GM12864 (cell line): ENCODE measurements around the gene SLC13A3.

Source experiments
- DNase-seq: peaks from one replicate; pipeline ENCODE4 v3.0.0-alpha.2; 2011; ENCODE audit warnings: low read depth
- H3K4me3 ChIP-seq: 2 replicates; pipeline ENCODE4 v1.5.1; 2011; ENCODE audit warnings: mild to moderate bottlenecking, low read depth, low read length, control low read depth
- CTCF ChIP-seq: IDR thresholded peaks from 2 replicates; pipeline ENCODE4 v1.5.1; 2011; ENCODE audit warnings: low read depth, mild to moderate bottlenecking, moderate library complexity, low read length, control low read depth, inconsistent platforms; ENCODE audit errors: missing control alignments

SLC13A3 gene

GRCh38 chr20:46666306-46666705 is 15.0 kb upstream of the SLC13A3 start:
- no peak for TF ChIP-seq CTCF
- no peak for DNase-seq
- no peak overlapping the region for H3K4me3 ChIP-seq

DNA sequence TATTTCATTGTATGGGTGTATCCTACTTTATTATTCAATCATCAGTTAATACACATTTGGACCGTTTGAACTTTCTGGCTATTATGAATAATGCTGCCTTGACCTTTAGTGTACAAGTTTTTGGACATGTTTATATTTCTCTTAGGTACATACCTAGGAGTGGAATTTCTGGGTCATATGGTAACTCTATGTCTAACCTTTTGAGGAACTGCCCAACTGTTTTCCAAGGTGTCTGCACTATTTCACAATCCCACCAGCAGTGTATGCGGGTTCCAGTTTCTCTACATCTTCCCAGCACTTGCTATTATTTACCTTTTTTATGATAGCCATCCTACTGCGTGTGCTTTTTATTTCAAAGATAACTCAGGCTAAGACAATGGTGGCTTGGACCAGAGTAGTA is 14.3 kb upstream of the SLC13A3 start:
- DNase-seq: no peak
- no peak for TF ChIP-seq CTCF
- H3K4me3 ChIP-seq: no peak overlapping the region

- no peak for DNase-seq
- no peak for TF ChIP-seq CTCF
- H3K4me3 ChIP-seq: no peak overlapping the region
Measured at GRCh38 chr20:46663531-46663930, 12.3 kb upstream of the SLC13A3 start.

GRCh38 chr20:46661659-46662058 is 10.4 kb upstream of the SLC13A3 start:
- DNase-seq: no peak
- no peak overlapping the region for H3K4me3 ChIP-seq
- no peak for TF ChIP-seq CTCF

DNA sequence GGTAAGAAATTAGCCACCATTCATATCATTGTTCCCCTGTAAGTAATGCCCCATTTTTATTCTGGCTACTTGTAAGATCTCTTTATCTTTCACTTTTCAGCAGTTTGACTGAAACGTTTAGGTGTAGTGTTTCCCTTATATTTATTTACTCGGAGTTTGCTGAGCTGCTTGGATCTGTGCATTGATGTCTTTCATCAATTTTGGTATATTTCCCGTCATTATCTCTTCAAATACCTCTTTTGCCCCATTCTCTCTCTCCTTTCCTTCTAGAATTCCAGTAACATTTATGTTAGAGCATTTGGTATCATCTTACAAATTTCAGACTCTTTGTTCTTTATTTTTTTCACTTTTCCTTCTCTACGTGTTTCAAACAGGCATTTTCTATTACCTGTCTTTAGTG is 9.2 kb upstream of the SLC13A3 start:
- no peak for TF ChIP-seq CTCF
- no peak for DNase-seq
- no peak overlapping the region for H3K4me3 ChIP-seq

DNA sequence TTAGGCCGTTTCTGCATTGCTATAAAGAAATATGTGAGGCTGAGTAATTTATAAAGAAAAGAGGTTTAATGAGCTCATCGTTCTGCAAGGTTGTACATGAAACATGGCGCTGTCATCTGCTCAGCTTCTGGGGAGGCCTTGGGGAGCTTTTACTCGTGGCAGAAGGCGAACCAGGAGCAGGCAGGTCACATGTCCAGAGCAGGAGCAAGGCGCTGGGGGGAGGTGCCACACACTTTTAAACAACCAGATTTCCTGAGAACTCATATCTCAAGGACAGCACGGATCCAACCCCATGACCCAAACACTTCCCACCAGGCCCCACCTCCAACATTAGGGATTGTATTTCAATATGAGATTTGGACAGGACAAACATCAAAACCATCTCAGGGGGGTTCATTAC is 6.4 kb upstream of the SLC13A3 start:
- H3K4me3 ChIP-seq: no peak overlapping the region
- no peak for TF ChIP-seq CTCF
- no peak for DNase-seq

DNA sequence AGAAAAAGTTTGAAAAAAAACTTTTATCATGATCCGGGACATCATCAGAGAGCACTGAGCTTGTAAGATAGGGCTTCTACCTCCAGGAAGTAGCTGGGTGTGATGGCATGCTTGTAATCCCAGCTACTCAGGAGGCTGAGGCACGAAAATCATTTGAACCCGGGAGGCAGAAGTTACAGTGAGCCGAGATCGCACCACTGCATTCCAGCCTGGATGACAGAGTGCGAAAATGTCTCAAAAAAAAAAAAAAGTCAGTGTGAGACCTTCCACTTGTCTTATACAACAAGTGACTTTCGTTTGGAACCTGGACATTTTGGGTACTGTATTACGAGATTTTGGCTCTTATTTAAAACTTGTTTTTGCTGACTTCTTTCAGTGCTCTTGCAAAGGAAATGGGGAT is 5.9 kb upstream of the SLC13A3 start:
- H3K4me3 ChIP-seq: no peak overlapping the region
- no peak for TF ChIP-seq CTCF
- DNase-seq: no peak
